ENCODE results near the gene SAE1. TPM values are rescaled to one million over a fixed set of nuclear protein-coding genes. Genes with fewer than 3 reads are reported as not detected.

Gene SAE1
- total and polyA plus RNA-seq, 2 of the 4 experiments (the other 2 are of a cell fraction): 165 to 184 TPM

DNA sequence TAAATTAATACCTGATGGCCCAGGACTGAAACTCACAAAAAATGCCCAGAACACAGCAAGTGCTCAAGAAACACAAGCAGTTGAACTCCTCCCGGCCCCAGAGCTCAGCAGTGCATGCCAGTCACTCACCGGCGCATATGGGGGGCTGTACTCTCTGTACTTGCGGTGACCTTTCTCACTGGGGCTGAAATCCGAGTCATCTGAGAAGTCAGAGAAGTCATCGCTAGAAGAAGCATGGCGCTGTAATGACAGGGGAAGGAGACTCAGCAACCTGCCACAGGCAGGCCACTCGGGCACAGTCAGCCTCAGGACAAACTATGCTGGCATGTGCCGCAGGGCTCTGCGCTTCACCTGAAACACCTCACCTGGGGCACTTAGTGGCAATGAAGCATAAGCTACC lies 36.8 kb upstream of the SAE1 start:
- intact Hi-C loops (cut with micrococcal nuclease): no loop called here
- no peak overlapping the region for H3K4ac ChIP-seq (ENCODE audit: low read depth, low read length)
- H3K23ac ChIP-seq (ENCODE audit: low read depth, low read length): no peak overlapping the region
- ATAC-seq (ENCODE audit: low read depth): no peak
- H3K18ac ChIP-seq (ENCODE audit: low read depth, low read length): no peak overlapping the region
- H2BK5ac ChIP-seq (ENCODE audit: low read depth, low read length, poor library complexity, severe bottlenecking): no peak overlapping the region
- H3K79me1 ChIP-seq (ENCODE audit: low read depth in 1 of 2, low read length in 2 of 2): peaks cover 39 to 75% of the 10 kb centered on the region in 2 experiments
- H4K91ac ChIP-seq (ENCODE audit: insufficient read depth, low read depth, low read length): no peak overlapping the region
- peaks cover 35% of the 10 kb centered on the region for H3K36me3 ChIP-seq (ENCODE audit: control insufficient read depth, insufficient read depth, low read length)
- H3K9me3 ChIP-seq (ENCODE audit: control insufficient read depth, insufficient read depth, low read length): no peaks in the 10 kb centered on the region
- peaks cover 22% of the 10 kb centered on the region for H3K9me1 ChIP-seq (ENCODE audit: insufficient read depth, low read length)
- no peak for TF ChIP-seq CEBPB (IDR thresholded peaks at IDR 0.05; ENCODE audit: low read depth, low read length)
- no peak overlapping the region for H2BK15ac ChIP-seq (ENCODE audit: low read depth, low read length)
- no TSS peak for BruUV-seq (replicated peaks)
- H3K4me3 ChIP-seq (ENCODE audit: insufficient read depth, low read depth, low read length): no peak overlapping the region
- H2BK20ac ChIP-seq (ENCODE audit: low read depth, low read length): no peak overlapping the region
- WGBS, 2 experiments (ENCODE audit: extremely low coverage in 2 of 2, insufficient read length in 1 of 2): 88% methylated on average over 8 of the region's 10 CpGs; no CpG with 5 or more reads in 1 of the 2 experiments
- ChIA-PET CTCF (interaction anchor here (1.3 kb wide), 1 partner anchor 32 kb away, joined by 3 read pairs; no protein-coding TSS in a partner anchor), POLR2A (ENCODE audit: unreplicated experiment) (no interaction called here)
- peaks cover 50% of the 10 kb centered on the region for H4K20me1 ChIP-seq (ENCODE audit: insufficient read depth, low read length)
- no peak overlapping the region for H4K8ac ChIP-seq (ENCODE audit: low read depth in 2 of 2, low read length in 2 of 2)
- H2BK120ac ChIP-seq (ENCODE audit: low read depth, low read length): no peak overlapping the region
- H2AK5ac ChIP-seq (ENCODE audit: low read depth, low read length): no peak overlapping the region
- no peaks in the 10 kb centered on the region for H3K27me3 ChIP-seq (ENCODE audit: control insufficient read depth, insufficient read depth, low read length)
- dilution Hi-C loops (cut with HindIII; ENCODE audit: low sequenced_read_pairs, unreplicated experiment): no loop called here
- H3K14ac ChIP-seq (replicated peaks; ENCODE audit: low read depth, low read length): no peak overlapping the region
- H2AFZ ChIP-seq (replicated peaks; ENCODE audit: low read length, poor library complexity): no peak overlapping the region
- no peak overlapping the region for H3K56ac ChIP-seq (ENCODE audit: extremely low read depth, insufficient read depth, low read length)
- H2AK9ac ChIP-seq (replicated peaks; ENCODE audit: low read depth, low read length, poor library complexity): no peak overlapping the region
- no peak overlapping the region for H3K27ac ChIP-seq (ENCODE audit: insufficient read depth, low read length)
- no peak for DNase-seq
- H3K4me2 ChIP-seq (ENCODE audit: low read depth, low read length): no peak overlapping the region
- in situ Hi-C loops (cut with MboI; ENCODE audit: low sequenced_read_pairs): no loop called here
- H3K4me1 ChIP-seq (ENCODE audit: control insufficient read depth, insufficient read depth, low read length): peaks cover 7% of the 10 kb centered on the region; the same call in 1 of the 2 replicates
- no peak overlapping the region for H3K9ac ChIP-seq (ENCODE audit: low read depth, low read length)
- H4K5ac ChIP-seq (ENCODE audit: low read depth, low read length): no peak overlapping the region

All from IMR-90 (cell line).